Activated CD8-positive, alpha-beta memory T cell treated with anti-CD3 and anti-CD28 coated beads for 4 hours (primary cell): Measurements from ENCODE around the gene HPDL.
A peak's percentile ranks its signal among the peaks of the same experiment; 100 is the strongest.

Source experiments
- DNase-seq, 2 donors: peaks; one replicate each; pipeline ENCODE4 v3.0.0-alpha.2; 2020; ENCODE audit warnings: low read depth in 2 of 2

HPDL gene

DNA sequence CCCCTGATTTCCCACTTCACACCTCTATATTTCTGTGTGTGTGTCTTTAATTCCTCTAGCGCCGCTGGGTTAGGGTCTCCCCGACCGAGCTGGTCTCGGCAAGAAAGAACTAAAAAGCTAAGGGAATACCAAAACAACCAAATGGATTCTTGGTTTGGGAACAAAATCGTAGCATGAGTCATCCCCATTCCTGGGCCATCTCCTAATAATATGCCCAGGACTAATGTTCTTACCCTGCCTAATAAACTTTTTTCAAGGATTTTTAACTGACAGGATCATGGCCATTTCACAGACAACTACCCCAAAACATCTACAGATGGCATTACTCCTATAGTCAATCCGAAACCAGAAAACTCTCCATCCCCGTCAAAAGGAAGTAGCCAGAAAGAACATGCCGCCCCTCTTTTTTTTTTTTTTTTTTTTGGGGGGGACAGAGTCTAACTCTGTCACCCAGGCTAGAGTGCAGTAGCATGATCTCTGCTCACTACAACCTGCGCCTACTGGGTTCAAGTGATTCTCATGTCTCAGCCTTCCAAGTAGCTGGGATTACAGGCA is 4.1 kb upstream of the HPDL start:
- no peak for DNase-seq

DNA sequence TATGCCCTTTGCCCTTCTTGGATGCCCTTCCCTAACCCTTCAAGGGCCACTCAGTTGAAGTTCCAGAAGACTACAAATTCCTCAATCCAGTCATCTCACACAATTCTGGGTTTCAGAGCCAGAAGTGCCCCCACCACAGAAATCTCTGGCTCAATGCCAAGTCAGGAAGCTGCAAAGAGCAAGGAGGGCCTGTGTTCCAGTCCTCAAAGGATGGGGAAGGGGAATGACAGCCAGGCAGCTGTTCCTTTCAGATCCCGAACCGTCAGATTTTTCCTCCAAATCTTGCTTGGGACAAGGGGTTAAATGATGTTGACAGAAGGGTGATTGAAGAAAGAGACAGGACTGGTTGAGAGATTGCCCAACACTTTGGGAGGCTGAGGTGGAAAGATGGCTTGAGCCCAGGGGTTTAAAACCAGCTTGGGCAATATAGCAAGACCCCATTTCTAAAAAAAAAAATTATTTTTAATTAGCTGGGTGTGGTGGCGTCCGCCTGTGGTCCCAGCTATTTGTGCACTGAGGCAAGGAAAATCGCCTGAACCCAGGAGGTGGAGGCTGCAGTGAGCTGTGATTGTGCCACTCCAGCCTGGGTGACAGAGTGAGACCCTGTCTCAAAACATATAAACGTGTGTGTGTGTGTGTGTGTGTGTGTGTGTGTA is 716 bp upstream of the HPDL start:
- no peak for DNase-seq

DNA sequence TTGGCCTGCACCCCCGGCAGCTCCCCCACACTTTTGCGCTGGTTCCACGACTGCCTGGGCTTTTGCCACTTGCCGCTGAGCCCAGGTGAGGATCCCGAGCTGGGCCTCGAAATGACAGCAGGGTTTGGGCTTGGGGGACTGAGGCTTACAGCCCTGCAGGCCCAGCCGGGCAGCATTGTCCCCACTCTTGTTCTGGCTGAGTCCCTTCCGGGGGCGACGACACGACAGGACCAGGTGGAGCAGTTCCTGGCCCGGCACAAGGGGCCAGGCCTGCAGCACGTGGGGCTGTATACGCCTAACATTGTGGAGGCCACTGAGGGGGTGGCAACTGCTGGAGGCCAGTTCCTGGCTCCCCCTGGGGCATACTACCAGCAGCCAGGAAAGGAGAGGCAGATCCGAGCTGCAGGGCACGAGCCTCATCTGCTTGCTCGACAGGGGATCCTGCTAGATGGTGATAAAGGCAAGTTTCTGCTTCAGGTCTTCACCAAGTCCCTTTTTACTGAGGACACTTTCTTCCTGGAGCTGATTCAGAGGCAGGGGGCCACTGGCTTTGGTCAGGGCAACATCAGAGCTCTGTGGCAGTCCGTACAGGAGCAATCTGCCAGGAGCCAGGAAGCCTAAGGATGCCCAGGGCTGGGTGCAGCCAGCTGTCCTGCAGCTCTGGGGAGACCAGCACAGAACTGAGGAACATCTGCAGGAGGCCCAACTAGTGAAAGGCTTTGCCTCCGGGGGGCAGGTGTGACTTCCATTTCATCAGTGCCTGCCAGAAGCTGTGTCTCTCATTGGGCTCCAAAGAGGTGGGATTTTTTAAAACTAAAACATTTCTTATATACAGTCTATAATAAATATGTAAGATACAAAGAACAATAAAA is 1.2 kb downstream of the HPDL start:
- no peak for DNase-seq

DNA sequence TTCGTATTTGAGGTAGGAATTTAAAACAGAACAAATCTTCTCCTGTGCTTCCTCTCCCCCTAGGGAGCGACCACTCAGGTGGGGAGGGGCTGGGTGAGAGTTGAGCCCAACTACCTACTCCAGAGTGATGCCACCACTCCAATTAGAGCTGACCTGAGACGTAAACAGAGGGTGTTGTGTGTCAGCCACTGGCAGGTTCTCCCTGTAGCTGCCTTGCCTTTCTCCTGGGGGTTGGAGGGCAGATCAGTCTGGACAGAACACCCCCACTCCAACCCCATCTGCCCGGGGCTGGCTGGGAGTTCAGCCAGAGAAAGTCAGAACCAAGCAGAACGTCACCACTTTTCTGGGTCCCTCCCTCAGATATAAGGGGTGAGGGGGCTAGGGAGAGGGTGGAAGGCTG is 2.0 kb downstream of the HPDL start:
- DNase-seq: no peak

DNA sequence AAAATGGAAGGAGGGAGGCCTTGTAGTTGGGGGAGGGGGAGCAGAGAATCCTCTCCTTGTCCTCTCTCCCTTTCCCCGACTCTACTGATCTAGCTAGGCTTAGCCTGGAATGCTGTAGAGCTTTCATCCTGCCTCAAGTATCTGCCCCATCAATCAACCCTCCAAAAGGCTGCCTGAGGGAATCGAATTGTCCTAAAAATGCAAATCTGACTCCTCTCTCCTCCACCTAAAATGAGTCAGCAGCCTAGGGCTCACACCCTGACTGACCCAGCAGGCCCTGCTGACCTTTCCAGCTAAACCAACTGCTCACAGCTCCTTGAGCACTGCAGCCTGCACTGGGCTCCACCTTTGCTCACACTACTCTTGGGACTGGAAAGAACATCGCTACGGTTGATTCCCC is 2.8 kb downstream of the HPDL start:
- DNase-seq: no peak

DNA sequence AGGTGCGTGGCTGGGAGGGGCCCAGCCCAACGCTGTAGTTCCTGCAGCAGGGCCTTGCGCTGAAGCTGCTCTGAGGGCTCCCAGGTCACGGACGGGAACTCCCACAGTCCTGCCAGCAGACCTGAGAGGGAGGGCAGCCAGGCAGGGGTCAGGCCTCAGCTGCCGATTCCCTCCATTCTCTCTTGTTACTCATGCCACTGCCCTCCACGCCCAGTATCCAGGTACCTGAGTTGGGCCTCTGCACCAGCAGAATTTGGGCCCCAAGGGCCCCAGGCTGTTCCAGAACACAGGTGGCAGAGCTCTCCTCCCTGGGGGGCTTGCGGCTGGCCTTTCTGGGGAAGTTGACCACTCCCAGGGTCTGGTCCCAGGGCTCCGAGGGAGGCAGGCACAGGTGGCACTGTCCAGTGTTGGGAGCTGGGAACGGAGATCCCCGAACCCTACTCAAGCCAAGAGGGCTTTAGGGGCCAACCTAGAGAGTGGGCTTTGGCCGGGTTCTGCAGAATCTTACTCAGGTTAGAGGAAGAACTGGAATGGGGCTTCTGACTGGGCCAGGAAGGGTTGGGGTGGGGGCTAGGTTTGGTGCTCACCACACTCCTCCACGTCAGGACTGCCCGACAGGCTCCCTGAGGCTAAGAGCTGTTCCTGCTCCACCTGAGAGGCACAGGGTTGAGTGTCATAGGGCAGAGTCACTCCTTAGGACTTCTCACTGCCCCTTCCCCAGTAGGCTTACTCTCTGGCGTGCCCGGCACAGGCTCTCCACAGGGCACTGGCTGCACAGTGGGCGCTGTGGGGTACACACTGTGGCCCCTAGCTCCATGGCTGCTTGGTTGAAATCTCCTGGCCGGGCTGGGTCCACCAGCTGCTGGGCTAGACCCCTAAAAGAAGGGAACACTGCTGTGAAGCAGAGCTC is 5.0 kb downstream of the HPDL start:
- DNase-seq: no peak

DNA sequence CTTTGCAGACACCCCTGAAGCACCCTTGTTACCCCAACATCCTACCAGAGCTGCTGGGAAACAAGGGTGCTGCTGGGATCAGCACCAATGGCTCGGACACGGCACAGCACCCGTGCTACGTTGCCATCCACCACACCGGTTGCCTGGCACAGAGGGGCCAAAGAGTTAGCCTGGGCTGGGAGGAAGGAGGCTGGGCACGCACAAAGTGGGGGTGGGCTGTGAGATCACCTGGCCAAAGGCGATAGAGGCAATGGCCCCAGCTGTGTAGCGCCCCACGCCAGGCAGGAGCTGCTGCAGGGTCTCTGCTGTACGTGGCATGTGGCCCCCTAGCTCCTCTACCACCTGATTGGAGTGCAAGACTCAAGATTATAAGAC is 5.6 kb downstream of the HPDL start:
- no peak for DNase-seq

DNA sequence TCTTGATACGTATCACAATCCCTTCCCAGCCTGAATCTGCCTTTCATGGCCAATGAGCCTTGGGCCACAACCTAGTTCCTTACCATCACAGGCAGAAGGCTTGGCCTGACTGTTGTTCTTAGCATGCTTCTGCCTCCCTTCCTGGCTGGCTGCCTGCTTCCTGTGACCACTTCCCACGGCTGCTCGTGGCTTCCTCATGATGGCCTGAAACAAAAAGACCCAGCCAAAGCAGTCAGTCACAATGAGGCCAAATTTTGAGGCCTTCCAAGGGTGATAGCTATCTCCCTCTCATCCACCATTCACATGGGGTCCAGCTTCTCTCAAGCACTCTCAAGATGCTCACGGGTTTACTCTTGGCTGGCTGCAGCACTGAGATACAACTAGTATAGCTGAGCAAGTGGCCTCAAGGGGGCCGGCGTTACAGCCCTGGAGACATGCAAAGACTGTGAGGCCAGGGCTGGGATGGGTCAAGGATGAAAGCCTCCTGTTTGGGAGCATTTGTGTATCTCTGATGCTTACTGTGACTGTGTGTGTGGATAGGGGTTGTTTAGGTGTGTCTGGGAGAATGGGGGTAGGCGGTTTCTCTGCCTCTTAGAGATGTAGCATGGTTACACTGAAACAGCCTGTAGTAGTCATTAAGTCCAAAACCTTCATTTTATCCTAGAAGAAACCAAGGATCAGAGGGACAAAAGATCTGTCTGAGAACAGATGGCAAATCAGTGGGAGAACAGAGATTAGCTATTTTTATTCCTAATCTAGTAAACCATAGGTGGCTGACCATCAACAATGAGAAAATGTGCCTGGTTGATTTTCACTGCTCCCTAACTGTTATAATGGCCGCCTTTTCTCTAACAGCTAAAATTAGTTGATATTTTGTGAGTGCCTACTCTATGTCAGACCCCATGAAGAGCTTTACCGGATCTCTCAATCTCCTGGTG is 7.9 kb downstream of the HPDL start:
- no peak for DNase-seq

DNA sequence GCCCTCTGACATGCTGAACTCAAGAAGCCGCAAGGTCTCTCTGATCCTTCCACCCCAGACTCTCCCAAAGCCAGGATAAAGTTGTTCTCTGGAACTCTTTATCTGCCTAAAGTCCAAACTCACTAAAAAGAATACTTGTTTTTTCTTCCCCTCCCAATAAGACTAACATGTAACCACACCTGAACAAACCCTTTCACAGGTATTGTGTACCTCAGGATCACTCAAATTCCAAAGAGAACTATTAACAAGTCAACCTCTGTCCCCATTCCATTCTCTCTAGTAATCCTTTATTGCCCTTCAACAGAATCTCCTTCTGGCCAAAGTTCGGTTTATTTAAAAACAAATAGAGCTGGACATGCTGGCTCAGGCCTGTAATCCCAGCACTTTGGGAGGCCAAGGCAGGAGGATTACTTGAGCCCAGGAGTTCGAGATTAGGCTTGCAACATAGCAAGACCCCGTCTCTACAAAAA is 9.2 kb downstream of the HPDL start:
- DNase-seq: no peak

DNA sequence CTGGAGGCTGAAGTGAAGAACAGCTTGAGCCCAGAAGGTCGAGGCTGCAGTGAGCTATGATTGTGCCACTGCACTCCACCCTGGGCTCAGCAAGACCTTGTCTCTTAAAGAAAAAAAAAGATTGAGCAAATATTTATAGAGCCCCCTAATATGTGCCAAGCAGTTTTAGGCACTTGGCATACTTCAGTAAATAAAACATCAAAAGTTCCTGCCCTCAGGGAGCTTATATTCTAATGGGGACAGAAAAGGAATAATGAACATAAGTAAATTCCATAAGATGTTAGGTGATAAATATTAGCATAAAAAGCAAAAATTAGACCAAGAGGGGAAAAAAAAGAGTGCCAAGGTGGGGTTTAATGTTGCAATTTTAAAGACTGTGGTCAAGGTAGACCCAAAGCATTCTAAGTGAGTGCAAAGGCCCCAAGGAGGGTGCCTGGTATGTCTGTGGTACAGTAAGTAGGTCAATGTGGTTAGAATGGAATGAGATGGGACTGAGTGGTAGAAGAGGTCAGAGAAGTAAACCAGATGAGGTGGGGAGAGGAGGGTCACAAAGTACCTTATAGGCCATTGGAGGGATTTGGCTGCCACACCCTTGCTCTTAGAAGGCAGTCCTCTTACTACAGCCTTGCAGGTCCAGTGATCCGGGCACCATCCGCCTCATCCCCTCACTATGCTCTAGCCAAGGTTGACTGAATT is 11.1 kb downstream of the HPDL start:
- DNase-seq: no peak

DNA sequence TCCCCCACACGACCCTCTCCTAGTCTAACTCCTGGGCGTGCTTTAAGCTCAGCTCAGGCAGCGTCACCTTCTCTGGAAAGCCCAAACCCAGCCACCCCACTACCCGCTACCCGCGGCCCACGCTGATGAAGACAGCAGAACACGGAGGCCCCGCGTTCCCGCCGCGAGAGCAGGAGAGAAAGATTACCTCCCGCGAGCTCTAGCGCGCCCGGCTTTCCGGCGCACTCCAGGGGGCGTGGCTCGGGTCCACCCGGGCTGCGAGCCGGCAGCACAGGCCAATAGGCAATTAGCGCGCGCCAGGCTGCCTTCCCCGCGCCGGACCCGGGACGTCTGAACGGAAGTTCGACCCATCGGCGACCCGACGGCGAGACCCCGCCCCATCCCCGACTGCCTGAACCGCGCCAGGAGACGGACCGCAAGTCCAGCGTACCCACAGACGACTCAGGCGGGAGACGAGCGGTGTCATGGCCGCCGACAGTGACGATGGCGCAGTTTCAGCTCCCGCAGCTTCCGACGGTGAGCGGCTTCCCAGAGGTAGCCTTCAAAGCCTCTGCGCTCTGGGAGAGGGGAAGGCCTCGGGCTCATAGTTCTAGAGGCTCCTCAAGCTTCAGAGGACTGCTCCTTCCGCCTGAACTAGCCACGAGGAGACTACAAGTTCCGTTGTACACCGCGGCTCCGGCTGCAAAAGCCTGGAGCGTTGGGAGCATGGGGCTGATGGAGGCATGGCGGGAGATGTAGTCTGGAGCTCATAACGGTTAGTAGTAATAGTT is 13.3 kb downstream of the HPDL start, which contains the start of the genes MUTYH and TOE1:
MUTYH (minus strand) TSS at position 652 of the 770 bp plus-strand sequence. CDS start 5,935 bp downstream, outside the sequence.
TOE1 (plus strand) TSS at position 382 of the 770 bp plus-strand sequence; CDS start at position 465, 83 bp downstream.
- DNase-seq: peak; percentile 81 to 85

DNA sequence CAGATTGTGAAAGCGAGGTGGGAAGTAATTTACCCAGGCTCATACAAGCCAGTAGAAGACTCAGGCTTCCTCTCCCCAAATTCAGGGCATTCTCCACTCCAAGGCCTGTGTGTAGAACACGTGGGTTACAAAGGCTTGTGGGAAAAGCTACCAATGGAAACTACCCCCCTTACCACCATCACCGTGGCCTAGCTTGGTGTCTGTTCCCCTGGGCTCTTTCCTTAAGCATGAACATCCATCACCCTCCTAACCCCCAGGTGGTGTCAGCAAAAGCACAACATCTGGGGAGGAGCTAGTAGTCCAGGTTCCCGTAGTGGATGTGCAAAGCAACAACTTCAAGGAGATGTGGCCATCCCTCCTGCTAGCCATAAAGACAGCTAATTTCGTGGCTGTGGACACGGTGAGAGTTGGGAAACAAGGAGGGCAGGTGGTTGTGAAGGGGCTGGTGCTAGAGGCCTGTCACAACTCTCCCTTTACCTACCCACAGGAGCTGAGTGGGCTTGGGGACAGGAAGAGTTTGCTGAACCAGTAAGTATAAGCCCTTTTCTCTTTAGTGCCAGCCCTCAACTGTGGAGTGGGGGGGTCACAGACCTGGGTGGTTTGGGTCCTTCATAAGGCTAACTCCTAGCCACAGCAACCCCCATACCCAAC is 14.2 kb downstream of the HPDL start:
- no peak for DNase-seq

DNA sequence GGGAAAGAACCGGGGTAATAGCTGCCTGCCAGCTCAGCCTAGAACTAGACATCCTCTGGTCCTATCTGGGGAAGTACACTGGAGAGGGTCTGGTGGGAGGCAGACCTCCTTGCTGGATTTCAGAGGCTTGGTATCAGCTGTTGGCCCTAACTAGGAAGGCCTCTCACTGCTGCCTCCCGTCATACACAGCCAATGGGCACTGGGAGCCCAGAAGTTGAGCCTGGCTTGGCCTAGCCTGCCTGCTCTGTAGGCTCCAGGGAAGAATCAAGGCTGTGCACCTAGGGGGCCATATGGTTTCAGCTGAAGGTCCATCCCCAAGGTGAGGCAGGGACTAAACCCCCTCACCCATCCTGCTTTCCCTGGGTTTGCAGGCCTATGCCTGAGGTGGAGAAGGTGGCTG is 17.8 kb downstream of the HPDL start:
- no peak for DNase-seq

DNA sequence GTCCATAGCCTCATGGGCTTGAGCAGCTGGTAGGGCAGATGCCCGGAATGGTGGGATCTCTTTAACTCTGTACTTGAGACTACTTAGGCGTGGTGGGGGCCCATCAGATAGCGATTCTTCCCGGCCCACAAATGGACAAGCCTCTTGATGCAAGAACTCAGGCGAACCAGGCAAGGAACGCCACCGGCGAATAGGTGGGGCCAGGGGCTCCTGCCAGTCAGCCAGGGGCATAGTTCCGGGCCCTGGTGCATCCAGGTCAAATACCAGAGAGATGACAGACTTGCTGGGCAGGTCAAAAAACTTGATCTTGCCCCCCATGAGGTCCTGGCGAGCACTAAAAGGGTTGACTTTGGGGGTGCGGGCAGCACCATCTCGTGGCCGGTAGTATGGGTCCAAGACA is 18.3 kb downstream of the HPDL start:
- no peak for DNase-seq

DNA sequence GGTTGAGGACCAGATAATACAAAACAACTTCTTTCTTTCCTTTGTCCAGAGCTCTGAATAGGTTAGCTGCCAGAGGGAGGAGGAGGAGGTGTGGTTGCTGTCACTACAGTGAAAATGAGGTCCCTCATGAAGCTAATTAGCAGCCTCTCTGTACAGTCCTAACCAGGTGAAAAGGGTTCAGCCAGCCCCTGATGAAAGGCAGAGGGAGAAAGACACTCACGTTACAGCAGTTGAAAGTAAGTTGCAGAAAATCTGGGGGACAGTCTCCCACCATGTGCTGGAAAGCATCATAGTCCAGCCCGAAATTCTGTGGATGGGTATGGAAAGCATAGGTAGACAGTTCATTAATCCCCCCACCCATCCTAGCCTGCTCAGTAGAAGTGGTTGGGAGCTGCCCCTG is 19.8 kb downstream of the HPDL start:
- DNase-seq: no peak

DNA sequence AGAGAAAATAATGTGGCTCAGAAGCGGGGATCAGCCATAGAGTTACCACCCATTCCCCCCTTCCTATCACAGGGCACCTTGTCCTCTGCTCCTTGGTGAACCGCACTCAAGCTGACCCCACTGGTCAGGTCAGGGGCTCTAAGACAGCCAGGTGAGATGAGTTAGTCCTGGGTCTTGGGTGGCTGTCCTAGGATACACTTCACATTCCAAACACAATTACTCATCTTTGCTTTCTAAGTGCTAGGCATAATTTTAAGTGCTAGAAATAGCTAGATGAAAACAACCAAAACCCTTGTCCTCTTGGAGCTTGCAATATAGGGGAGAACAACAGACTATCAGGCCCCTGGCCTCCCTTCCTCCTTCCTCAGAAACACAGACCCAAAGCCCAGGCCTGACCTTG is 21.3 kb downstream of the HPDL start:
- DNase-seq: no peak

DNA sequence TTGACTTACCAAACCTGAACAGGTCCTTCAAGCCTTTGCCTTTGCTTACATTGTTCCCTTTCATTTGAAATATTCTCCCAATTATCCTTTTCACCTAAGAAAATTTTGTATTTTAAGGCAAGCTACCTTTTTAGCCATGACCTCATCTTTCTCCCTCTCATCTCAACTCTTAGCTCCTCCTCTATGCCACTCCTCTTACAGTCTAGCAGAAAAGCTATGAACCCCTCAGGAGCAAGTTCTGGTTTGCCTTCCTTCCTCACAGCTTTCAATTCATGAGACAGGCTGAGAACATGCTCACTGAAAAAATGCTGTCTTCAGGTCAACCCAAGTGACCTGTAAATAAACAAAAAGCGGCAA is 21.9 kb downstream of the HPDL start:
- no peak for DNase-seq

DNA sequence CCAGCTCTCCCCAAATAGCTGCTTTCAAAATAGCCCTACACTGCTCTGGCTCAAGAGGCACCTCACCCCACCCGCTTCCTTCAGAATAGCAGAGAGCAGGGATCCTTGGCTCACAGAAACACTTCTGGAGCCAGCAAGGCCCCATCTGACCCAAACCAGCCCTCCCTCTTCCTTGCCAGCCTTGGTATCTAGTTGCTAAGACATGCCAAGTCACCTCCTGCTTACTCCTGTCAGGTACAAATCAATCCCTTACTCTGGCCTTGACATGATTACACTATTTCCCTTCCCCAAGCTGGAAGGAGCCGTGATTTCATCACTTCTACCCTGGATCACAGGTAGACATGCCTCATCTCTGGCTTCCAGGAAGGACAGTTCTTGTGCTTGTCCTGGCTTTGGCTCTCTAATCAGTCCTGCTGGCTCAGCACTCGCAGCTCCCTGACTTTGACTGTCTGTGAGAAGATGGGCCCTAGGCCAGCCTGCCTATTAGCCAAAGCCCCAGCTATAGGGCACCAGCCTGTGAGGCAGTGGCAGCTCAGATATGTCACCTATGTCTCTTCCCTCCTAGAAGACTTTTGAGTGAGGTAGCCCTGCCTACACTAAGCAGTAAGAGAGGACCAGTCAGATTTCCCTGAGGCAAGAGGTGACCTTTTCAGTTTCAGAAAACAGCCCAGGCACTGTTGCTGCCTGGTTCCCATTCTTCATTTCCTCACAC is 22.4 kb downstream of the HPDL start:
- DNase-seq: no peak
